ENCODE results near the gene TRIP10. TPM values are rescaled to one million over a fixed set of nuclear protein-coding genes. Genes with fewer than 3 reads are reported as not detected.

The TRIP10 gene
- total and polyA plus RNA-seq, 2 of the 13 experiments (the other 11 are each of a cell fraction or from before 2014, with no cell fraction given), result 32.5 to 33.2 TPM

DNA sequence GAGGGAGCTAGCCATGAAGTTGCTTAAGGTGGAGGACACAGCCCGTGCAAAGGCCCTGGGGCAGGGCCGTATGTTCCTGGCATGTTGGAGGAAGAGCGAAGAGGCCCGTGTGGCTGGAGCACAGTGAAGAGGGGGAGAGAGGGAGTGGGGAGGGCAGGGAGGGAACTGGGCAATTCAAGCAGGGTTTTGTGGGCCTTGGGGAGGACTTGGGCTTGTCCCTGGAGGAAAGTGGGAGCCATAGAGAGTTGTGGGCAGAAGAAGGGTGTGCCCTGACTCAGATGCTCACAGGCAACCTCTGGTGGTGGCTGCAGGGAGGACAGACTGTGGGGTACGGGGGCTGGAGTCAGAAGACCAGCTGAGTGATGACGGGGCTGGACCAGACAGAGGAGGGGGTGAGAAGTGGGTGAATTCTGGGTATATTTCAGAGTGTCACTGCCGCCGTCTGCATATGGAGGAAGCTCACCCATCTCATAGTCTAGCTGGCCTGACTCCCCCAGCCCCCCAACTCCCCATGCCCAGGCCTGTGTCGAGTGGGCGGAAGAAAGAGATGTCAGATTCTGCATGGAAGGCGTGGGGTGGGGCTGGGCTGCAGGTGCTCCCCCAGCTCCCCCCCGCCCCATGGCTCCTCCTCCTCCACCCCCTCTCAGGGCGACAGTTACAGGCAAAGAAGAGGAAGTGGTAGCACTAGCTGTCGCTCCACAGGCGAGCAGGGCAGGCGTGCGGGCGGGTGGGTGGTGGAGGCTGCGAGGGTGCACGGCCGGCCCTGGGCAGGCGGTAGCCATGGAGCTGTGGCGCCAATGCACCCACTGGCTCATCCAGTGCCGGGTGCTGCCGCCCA lies 32.8 kb downstream of the TRIP10 start, which contains the start of gene VAV1 (continued):
- TF ChIP-seq ELF4 (CRISPR knock-in tag; IDR thresholded peaks at IDR 0.05; ENCODE audit: borderline replicate concordance), result no peak
- no peak for TF ChIP-seq CC2D1A (CRISPR knock-in tag; IDR thresholded peaks at IDR 0.05)
- TF ChIP-seq SOX13 (IDR thresholded peaks at IDR 0.05), result no peak
- no peak for TF ChIP-seq SOX13 (CRISPR knock-in tag; conservative IDR thresholded peaks at IDR 0.05 in 1 of 2, IDR thresholded peaks at IDR 0.05 in 1 of 2)
- no peak for TF ChIP-seq IKZF1 (IDR thresholded peaks at IDR 0.05)
- TF ChIP-seq HDAC6 (IDR thresholded peaks at IDR 0.05; ENCODE audit: low read depth, low read length), result no peak
- TF ChIP-seq CREBL2 (CRISPR knock-in tag; IDR thresholded peaks at IDR 0.05; ENCODE audit: borderline replicate concordance), result no peak

DNA sequence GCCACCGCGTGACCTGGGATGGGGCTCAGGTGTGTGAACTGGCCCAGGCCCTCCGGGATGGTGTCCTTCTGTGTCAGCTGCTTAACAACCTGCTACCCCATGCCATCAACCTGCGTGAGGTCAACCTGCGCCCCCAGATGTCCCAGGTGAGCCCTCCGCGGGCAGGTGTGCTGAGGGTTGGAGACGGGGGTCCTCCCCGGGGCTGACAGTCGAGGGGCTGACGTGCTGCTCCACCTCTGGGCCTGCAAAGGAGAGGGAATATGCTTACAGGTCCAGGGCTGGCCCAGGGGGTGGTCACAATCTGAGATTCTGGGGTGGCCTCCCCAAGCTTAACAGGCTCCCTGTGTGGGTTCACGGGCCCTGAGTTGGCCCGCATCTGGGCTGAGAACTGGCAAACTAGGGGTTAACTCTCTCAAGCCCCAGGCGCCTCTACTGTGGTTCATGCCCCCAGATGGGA lies 33.4 kb downstream of the TRIP10 start:
- Histone ChIP-seq H3K79me2 (ENCODE audit: insufficient read depth, low read length) (no peaks in the 10 kb centered on the region), H3K27ac (ENCODE audit: extremely low read length, insufficient read depth, low read length) (no peak overlapping the region), H3K9me3 (ENCODE audit: low read length) (no peaks in the 10 kb centered on the region), H2AFZ (ENCODE audit: low read length) (no peak overlapping the region), H3K27me3 (ENCODE audit: control insufficient read depth in 1 of 2, insufficient read depth in 2 of 2, low read length in 2 of 2) (no peaks in the 10 kb centered on the region), H4K20me1 (ENCODE audit: insufficient read depth, low read length) (no peaks in the 10 kb centered on the region), H3K4me2 (ENCODE audit: low read depth, low read length) (no peak overlapping the region), H3K4me3 (replicated peaks in 1 of 3; ENCODE audit: insufficient read depth in 1 of 3, low read depth in 2 of 3, low read length in 3 of 3) (no peak overlapping the region), H3K36me3 (replicated peaks in 1 of 2; ENCODE audit: control insufficient read depth in 1 of 2, insufficient read depth in 2 of 2, low read length in 2 of 2) (no peaks in the 10 kb centered on the region), H3K4me1 (ENCODE audit: insufficient read depth, low read length) (peaks cover 2% of the 10 kb centered on the region; the same call in 1 of the 2 replicates), H3K9ac (ENCODE audit: insufficient read depth, low read depth, low read length) (no peak overlapping the region)
- in situ Hi-C loops (cut with HindIII; ENCODE audit: extremely low pct_ligation_motif_present, low pct_unique_long_range_greater_than_20kb), result no loop called here
- ChIA-PET CTCF (ENCODE audit: low intra/inter-chr PET ratio, low total read pairs) (no interaction called here), POLR2A (no interaction called here)
- BruUV-seq (replicated peaks), result no TSS peak
- TF ChIP-seq YEATS4 (CRISPR knock-in tag; IDR thresholded peaks at IDR 0.05; ENCODE audit: borderline replicate concordance), result no peak
- intact Hi-C loops (cut with micrococcal nuclease; ENCODE audit: unreplicated experiment), result no loop called here
- ATAC-seq, result no peak
- FAIRE-seq, result no peak
- 59% methylated on average over 7 of the region's 14 CpGs for WGBS (ENCODE audit: low lambda C conversion rate)
- DNase-seq (ENCODE audit: low spot score), result no peak

Data from HepG2 (cell line).